GM23338 (cell line): ENCODE results near the gene SYNE2. TPM values are rescaled to one million over a fixed set of nuclear protein-coding genes. Genes with fewer than 3 reads are reported as not detected.

Experiments used
- ATAC-seq: fragments of 200-7000 bp; cut with Tn5 transposase; 3 replicates; pipeline ENCODE4 v1.9.1; 2020
- DNase-seq: peaks from one replicate; pipeline ENCODE4 v3.0.0-alpha.2; 2015; ENCODE audit warnings: low spot score
- H2AFZ ChIP-seq: fragments of 200-600 bp; sonication (generic); 2 replicates; pipeline ENCODE4 v1.8.0; 2016; ENCODE audit warnings: antibody characterized with exemption, mild to moderate bottlenecking, moderate library complexity
- H3F3A ChIP-seq: fragments of 200-600 bp; sonication (generic); replicated peaks from 2 replicates; pipeline ENCODE4 v1.8.0; 2017; ENCODE audit warnings: antibody characterized with exemption, mixed run types, low read depth
- H3K27ac ChIP-seq: fragments of 200-600 bp; sonication (generic); 2 replicates; pipeline ENCODE4 v1.6.1; 2016; ENCODE audit warnings: low read depth
- H3K27me3 ChIP-seq: fragments of 200-600 bp; sonication (generic); 2 replicates; pipeline ENCODE4 v1.8.0; 2016; ENCODE audit warnings: mild to moderate bottlenecking, mixed run types, moderate library complexity; ENCODE audit not compliant: insufficient read depth
- H3K36me3 ChIP-seq: fragments of 200-600 bp; sonication (generic); 2 replicates; pipeline ENCODE4 v1.8.0; 2016; ENCODE audit warnings: mild to moderate bottlenecking; ENCODE audit not compliant: insufficient read depth
- H3K4me1 ChIP-seq: fragments of 200-600 bp; sonication (generic); 2 replicates; pipeline ENCODE4 v1.8.0; 2016; ENCODE audit warnings: mild to moderate bottlenecking, moderate library complexity; ENCODE audit not compliant: insufficient read depth
- H3K4me2 ChIP-seq: fragments of 200-600 bp; sonication (generic); 2 replicates; pipeline ENCODE4 v1.7.1; 2017; ENCODE audit warnings: mixed run types
- H3K4me3 ChIP-seq: fragments of 200-600 bp; sonication (generic); 2 replicates; pipeline ENCODE4 v1.6.1; 2016; ENCODE audit warnings: mixed run types
- H3K79me2 ChIP-seq: fragments of 200-600 bp; sonication (generic); replicated peaks from 2 replicates; pipeline ENCODE4 v1.8.0; 2017; ENCODE audit warnings: mild to moderate bottlenecking; ENCODE audit not compliant: insufficient read depth
- H3K9me2 ChIP-seq: fragments of 200-600 bp; sonication (generic); 2 replicates; pipeline ENCODE4 v1.8.0; 2017; ENCODE audit not compliant: insufficient read depth
- H4K20me1 ChIP-seq: fragments of 200-600 bp; sonication (generic); replicated peaks from 2 replicates; pipeline ENCODE4 v1.8.0; 2017; ENCODE audit warnings: mild to moderate bottlenecking; ENCODE audit not compliant: insufficient read depth
- H3K27ac Mint-ChIP-seq: 2 replicates; pipeline ENCODE4 v1.8.0; 2020; ENCODE audit warnings: inconsistent platforms, mild to moderate bottlenecking, moderate library complexity, mixed read lengths
- H3K27me3 Mint-ChIP-seq: 3 replicates; pipeline ENCODE4 v1.8.0; 2022; ENCODE audit warnings: low read depth, mild to moderate bottlenecking, moderate library complexity, mixed read lengths, inconsistent platforms; ENCODE audit not compliant: insufficient read depth, poor library complexity
- H3K36me3 Mint-ChIP-seq: 3 replicates; pipeline ENCODE4 v1.8.0; 2021; ENCODE audit warnings: low read depth, mild to moderate bottlenecking, inconsistent platforms, moderate library complexity, mixed read lengths
- H3K4me1 Mint-ChIP-seq: 3 replicates; pipeline ENCODE4 v1.8.0; 2020; ENCODE audit warnings: mild to moderate bottlenecking, inconsistent platforms, mixed read lengths
- H3K4me3 Mint-ChIP-seq: 3 replicates; pipeline ENCODE4 v1.8.0; 2021; ENCODE audit warnings: moderate library complexity, mild to moderate bottlenecking, inconsistent platforms, mixed read lengths
- H3K9me3 Mint-ChIP-seq: 3 replicates; pipeline ENCODE4 v1.8.0; 2020; ENCODE audit warnings: moderate library complexity, mild to moderate bottlenecking, inconsistent platforms, mixed read lengths
- CREB1 ChIP-seq: fragments of 250-450 bp; sonication (Bioruptor Pico); IDR thresholded peaks from 2 replicates; pipeline ENCODE4 v1.5.0; 2020; ENCODE audit warnings: low read depth, mild to moderate bottlenecking, moderate library complexity
- ETS1 ChIP-seq: IDR thresholded peaks from 2 replicates; pipeline ENCODE4 v1.6.1; 2016; ENCODE audit warnings: antibody characterized with exemption
- EZH2 ChIP-seq: fragments of 200-600 bp; sonication (generic); IDR thresholded peaks from one replicate; pipeline ENCODE4 v1.8.0; 2017; ENCODE audit warnings: antibody characterized with exemption, mild to moderate bottlenecking, low read depth; ENCODE audit not compliant: unreplicated experiment
- EZH2phosphoT487 ChIP-seq: fragments of 200-600 bp; sonication (generic); IDR thresholded peaks from one replicate; pipeline ENCODE4 v1.8.1; 2018; ENCODE audit warnings: antibody characterized with exemption; ENCODE audit not compliant: unreplicated experiment
- JUNB ChIP-seq: IDR thresholded peaks from one replicate; pipeline ENCODE4 v1.6.1; 2016; ENCODE audit warnings: antibody characterized with exemption; ENCODE audit not compliant: unreplicated experiment
- NANOG ChIP-seq: IDR thresholded peaks from 2 replicates; pipeline ENCODE4 v1.6.1; 2016; ENCODE audit warnings: antibody characterized with exemption, borderline replicate concordance
- POLR2AphosphoS5 ChIP-seq: IDR thresholded peaks from 2 replicates; pipeline ENCODE4 v1.6.1; 2016; ENCODE audit warnings: antibody characterized with exemption, low read depth
- STAT1 ChIP-seq: IDR thresholded peaks from one replicate; pipeline ENCODE4 v1.6.1; 2016; ENCODE audit warnings: antibody characterized with exemption; ENCODE audit not compliant: unreplicated experiment
- ZNF114 ChIP-seq: fragments of 250-450 bp; sonication (Bioruptor Pico); IDR thresholded peaks from 2 replicates; pipeline ENCODE4 v1.5.0; 2020; ENCODE audit warnings: mild to moderate bottlenecking, moderate library complexity
- polyA plus RNA-seq: library from polyadenylated mRNA; unstranded; fragments of >200 nt; fragmentation: Nextera tagmentation; extraction: Ambion mirVana; gene quantifications from 2 replicates; pipeline ENCODE4 v1.2.1, GENCODE V29; 2016
- total RNA-seq: library from RNA; depleted of rRNA; stranded (reverse); fragments of >200 nt; shearing (Covaris generic); gene quantifications from 2 replicates; pipeline ENCODE4 v1.2.3, GENCODE V29; 2014
- TF ChIP-seq, protein P1 (sequence below): fragments of 250-450 bp; sonication (Bioruptor Pico); IDR thresholded peaks from 2 replicates; pipeline ENCODE4 v1.5.0; 2020; ENCODE audit warnings: mild to moderate bottlenecking, moderate library complexity
- TF ChIP-seq, protein P2 (sequence below), 2 experiments: fragments of 200-600 bp in 1 of 2; sonication (generic) in 1 of 2; conservative IDR thresholded peaks; 2 replicates each; pipeline versions ENCODE4 v1.5.1 to v1.6.1; 2016 to 2017; ENCODE audit warnings: antibody characterized with exemption in 2 of 2, low read depth in 2 of 2, mild to moderate bottlenecking in 2 of 2, moderate library complexity in 1 of 2

Gene SYNE2
- total and polyA plus RNA-seq, 2 experiments from 2014 or later: 34.3 to 86.5 TPM

DNA sequence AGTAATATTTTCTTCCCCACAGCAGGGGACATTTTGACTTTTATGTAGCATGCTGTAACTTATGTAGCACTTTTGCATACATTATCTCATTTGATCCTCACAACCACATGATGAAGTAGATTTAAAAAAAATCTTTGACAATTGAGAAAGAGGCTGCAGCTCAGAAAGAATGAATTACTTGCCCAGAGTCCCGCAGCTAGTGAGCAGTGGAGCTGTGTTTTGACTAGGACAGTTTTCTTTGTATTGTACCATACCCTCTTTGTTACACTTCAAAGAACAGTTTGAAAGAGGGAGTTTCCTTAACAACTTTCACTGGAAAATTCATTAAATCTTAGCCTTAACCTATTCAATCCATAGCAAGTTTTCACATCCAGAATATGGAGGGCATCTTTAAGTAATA is 58.6 kb downstream of the SYNE2 start (continued):
- TF ChIP-seq, protein P1, sequence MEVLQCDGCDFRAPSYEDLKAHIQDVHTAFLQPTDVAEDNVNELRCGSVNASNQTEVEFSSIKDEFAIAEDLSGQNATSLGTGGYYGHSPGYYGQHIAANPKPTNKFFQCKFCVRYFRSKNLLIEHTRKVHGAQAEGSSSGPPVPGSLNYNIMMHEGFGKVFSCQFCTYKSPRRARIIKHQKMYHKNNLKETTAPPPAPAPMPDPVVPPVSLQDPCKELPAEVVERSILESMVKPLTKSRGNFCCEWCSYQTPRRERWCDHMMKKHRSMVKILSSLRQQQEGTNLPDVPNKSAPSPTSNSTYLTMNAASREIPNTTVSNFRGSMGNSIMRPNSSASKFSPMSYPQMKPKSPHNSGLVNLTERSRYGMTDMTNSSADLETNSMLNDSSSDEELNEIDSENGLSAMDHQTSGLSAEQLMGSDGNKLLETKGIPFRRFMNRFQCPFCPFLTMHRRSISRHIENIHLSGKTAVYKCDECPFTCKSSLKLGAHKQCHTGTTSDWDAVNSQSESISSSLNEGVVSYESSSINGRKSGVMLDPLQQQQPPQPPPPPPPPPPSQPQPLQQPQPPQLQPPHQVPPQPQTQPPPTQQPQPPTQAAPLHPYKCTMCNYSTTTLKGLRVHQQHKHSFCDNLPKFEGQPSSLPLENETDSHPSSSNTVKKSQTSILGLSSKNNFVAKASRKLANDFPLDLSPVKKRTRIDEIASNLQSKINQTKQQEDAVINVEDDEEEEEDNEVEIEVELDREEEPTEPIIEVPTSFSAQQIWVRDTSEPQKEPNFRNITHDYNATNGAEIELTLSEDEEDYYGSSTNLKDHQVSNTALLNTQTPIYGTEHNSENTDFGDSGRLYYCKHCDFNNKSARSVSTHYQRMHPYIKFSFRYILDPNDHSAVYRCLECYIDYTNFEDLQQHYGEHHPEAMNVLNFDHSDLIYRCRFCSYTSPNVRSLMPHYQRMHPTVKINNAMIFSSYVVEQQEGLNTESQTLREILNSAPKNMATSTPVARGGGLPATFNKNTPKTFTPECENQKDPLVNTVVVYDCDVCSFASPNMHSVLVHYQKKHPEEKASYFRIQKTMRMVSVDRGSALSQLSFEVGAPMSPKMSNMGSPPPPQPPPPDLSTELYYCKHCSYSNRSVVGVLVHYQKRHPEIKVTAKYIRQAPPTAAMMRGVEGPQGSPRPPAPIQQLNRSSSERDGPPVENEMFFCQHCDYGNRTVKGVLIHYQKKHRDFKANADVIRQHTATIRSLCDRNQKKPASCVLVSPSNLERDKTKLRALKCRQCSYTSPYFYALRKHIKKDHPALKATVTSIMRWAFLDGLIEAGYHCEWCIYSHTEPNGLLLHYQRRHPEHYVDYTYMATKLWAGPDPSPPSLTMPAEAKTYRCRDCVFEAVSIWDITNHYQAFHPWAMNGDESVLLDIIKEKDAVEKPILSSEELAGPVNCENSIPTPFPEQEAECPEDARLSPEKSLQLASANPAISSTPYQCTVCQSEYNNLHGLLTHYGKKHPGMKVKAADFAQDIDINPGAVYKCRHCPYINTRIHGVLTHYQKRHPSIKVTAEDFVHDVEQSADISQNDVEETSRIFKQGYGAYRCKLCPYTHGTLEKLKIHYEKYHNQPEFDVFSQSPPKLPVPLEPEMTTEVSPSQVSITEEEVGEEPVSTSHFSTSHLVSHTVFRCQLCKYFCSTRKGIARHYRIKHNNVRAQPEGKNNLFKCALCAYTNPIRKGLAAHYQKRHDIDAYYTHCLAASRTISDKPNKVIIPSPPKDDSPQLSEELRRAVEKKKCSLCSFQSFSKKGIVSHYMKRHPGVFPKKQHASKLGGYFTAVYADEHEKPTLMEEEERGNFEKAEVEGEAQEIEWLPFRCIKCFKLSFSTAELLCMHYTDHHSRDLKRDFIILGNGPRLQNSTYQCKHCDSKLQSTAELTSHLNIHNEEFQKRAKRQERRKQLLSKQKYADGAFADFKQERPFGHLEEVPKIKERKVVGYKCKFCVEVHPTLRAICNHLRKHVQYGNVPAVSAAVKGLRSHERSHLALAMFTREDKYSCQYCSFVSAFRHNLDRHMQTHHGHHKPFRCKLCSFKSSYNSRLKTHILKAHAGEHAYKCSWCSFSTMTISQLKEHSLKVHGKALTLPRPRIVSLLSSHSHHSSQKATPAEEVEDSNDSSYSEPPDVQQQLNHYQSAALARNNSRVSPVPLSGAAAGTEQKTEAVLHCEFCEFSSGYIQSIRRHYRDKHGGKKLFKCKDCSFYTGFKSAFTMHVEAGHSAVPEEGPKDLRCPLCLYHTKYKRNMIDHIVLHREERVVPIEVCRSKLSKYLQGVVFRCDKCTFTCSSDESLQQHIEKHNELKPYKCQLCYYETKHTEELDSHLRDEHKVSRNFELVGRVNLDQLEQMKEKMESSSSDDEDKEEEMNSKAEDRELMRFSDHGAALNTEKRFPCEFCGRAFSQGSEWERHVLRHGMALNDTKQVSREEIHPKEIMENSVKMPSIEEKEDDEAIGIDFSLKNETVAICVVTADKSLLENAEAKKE (CRISPR knock-in tag): no peak
- no peak for TF ChIP-seq EZH2phosphoT487
- TF ChIP-seq, protein P2, sequence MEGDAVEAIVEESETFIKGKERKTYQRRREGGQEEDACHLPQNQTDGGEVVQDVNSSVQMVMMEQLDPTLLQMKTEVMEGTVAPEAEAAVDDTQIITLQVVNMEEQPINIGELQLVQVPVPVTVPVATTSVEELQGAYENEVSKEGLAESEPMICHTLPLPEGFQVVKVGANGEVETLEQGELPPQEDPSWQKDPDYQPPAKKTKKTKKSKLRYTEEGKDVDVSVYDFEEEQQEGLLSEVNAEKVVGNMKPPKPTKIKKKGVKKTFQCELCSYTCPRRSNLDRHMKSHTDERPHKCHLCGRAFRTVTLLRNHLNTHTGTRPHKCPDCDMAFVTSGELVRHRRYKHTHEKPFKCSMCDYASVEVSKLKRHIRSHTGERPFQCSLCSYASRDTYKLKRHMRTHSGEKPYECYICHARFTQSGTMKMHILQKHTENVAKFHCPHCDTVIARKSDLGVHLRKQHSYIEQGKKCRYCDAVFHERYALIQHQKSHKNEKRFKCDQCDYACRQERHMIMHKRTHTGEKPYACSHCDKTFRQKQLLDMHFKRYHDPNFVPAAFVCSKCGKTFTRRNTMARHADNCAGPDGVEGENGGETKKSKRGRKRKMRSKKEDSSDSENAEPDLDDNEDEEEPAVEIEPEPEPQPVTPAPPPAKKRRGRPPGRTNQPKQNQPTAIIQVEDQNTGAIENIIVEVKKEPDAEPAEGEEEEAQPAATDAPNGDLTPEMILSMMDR (conservative IDR thresholded peaks at IDR 0.05; ENCODE audit: low read depth in 2 of 2): no peak

GRCh38 chr14:63912286-63912685 is 59.5 kb downstream of the SYNE2 start:
- Mint-ChIP-seq H3K4me1 (peaks cover 16% of the 10 kb centered on the region), H3K36me3 (0 out of 3 replicates have a peak, but pooled peaks cover 3% of the 10 kb centered on the region), H3K4me3 (no peak overlapping the region), H3K9me3 (no peaks in the 10 kb centered on the region), H3K27me3 (no peaks in the 10 kb centered on the region), H3K27ac (no peak overlapping the region)
- ATAC-seq: no peak
- no peaks in the 10 kb centered on the region for H3K9me2 ChIP-seq
- H3K27me3 ChIP-seq: no peaks in the 10 kb centered on the region
- DNase-seq: no peak
- H3K4me3 ChIP-seq: no peak overlapping the region
- peaks cover 19% of the 10 kb centered on the region for H3K4me1 ChIP-seq
- H3K36me3 ChIP-seq: no peaks in the 10 kb centered on the region
- H3K4me2 ChIP-seq: no peak overlapping the region
- no peak overlapping the region for H3K27ac ChIP-seq
- no peaks in the 10 kb centered on the region for H4K20me1 ChIP-seq
- H3F3A ChIP-seq: no peaks in the 10 kb centered on the region
- H3K79me2 ChIP-seq: peaks cover 5% of the 10 kb centered on the region; the same call in 1 of the 2 replicates
- H2AFZ ChIP-seq: no peak overlapping the region
- no peak for TF ChIP-seq ETS1
- no peak for TF ChIP-seq NANOG
- TF ChIP-seq, protein P2 (conservative IDR thresholded peaks at IDR 0.05; ENCODE audit: low read depth in 2 of 2): no peak
- TF ChIP-seq STAT1: no peak
- TF ChIP-seq EZH2phosphoT487: no peak
- no peak for TF ChIP-seq EZH2
- no peak for TF ChIP-seq ZNF114 (CRISPR knock-in tag)
- TF ChIP-seq CREB1 (CRISPR knock-in tag): no peak
- TF ChIP-seq POLR2AphosphoS5: no peak
- TF ChIP-seq JUNB: no peak
